SK-N-MC (cell line): Measurements from ENCODE around the gene NCKAP5L.

Experiments
- DNase-seq: peaks from one replicate; pipeline ENCODE4 v3.0.0-alpha.2; 2011; ENCODE audit warnings: low read depth, low spot score
- H3K27ac ChIP-seq: fragments of 200-600 bp; sonication (generic); 2 replicates; pipeline ENCODE4 v1.5.1; 2016; ENCODE audit warnings: mixed run types
- H3K36me3 ChIP-seq: fragments of 200-600 bp; sonication (generic); 2 replicates; pipeline ENCODE4 v1.6.1; 2017; ENCODE audit warnings: antibody characterized with exemption, low read length, mixed read lengths; ENCODE audit not compliant: insufficient read depth
- H3K4me3 ChIP-seq: fragments of 200-600 bp; sonication (generic); 2 replicates; pipeline ENCODE4 v1.5.1; 2016
- H3K9ac ChIP-seq: fragments of 200-600 bp; sonication (generic); 2 replicates; pipeline ENCODE4 v1.8.0; 2017; ENCODE audit warnings: mixed run types, mixed read lengths; ENCODE audit not compliant: insufficient read length
- H3K9me3 ChIP-seq: fragments of 200-600 bp; sonication (generic); 2 replicates; pipeline ENCODE4 v1.6.1; 2017; ENCODE audit warnings: low read depth, mild to moderate bottlenecking, antibody characterized with exemption, low read length, moderate library complexity, mixed read lengths
- EZH2 ChIP-seq: fragments of 200-600 bp; sonication (generic); IDR thresholded peaks from one replicate; pipeline ENCODE4 v1.6.1; 2017; ENCODE audit warnings: antibody characterized with exemption
- FOXP2 ChIP-seq: optimal IDR thresholded peaks from 2 replicates; pipeline ENCODE3; 2011; ENCODE audit warnings: mild to moderate bottlenecking, moderate library complexity; ENCODE audit not compliant: insufficient read depth; ENCODE audit errors: extremely low read length, control extremely low read depth
- POLR2AphosphoS5 ChIP-seq: IDR thresholded peaks from 2 replicates; pipeline ENCODE4 v1.6.1; 2012; ENCODE audit warnings: mild to moderate bottlenecking, low read depth, low read length, borderline replicate concordance

NCKAP5L gene

DNA sequence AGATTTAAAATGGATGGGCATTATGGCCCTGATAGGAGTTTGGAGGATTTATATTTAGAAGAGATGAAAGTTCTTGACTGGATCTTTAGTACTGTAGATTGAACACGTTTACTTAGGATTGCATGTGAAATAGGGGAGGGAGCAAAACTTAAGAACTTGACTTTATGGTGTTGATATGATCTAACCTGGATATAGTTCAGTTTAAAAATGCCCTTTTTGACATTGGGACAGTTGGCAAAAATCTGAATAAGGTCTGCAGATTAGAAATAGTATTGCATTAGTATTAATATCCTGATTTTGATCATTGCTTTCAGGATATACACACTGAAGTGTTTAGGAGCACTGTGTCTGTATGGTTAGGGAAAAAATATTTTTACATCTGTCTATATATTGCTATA lies 77.2 kb downstream of the NCKAP5L start:
- no peak for DNase-seq
- peak overlapping the region; percentile 75; the same call in 1 of the 2 replicates for H3K27ac ChIP-seq
- H3K4me3 ChIP-seq = no peak overlapping the region
- no peaks in the 10 kb centered on the region for H3K9me3 ChIP-seq
- no peak overlapping the region for H3K9ac ChIP-seq
- H3K36me3 ChIP-seq = peaks cover 71% of the 10 kb centered on the region
- TF ChIP-seq EZH2 (no peak), FOXP2 (no peak), POLR2AphosphoS5 (no peak)

DNA sequence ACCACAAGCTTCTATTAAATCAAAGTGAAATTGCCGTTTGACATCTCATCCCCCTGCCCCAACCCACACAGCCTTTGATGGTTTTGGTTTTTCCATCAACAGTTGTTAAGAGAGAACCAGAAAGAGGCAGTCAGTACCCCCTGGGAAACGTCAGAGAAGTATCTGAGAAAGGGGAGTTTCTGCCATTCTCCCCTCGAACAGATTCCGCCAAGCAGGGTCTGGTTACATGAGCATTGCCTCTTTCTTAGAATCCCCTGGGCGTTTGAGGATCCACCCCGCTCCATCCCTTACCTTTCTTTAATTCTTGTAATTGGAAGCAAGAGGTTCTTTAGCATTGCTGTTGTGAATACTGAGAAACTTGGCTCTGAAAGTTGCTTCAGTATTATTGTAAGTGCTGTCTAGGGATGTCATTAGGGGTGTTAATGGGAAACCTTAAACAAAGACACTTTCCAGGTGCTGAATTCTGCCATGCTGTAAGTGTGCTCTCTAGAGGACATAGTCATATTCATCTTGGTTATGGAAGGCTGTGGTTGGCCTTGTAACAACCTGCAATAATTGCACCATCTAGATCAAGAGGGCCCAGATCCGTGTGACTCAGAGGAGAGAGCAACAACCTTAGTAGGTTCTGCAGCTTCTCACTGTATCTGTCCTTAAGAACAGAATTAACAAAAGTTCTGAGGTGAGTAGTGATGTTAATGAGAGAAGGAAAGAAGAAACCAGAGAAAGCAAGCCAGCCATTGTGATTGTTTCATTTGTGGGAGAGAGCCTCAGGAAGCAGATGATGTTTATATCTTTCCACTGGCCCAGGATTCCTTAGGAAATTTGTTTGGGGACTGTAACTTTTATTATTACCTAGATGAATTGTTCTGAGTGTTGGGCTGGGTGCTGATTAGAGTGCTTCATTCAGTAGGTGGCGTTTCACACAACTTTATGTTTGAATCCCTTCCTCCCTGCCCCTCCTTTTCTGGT lies 77.9 kb downstream of the NCKAP5L start:
- no peaks in the 10 kb centered on the region for H3K9me3 ChIP-seq
- TF ChIP-seq FOXP2 (no peak), POLR2AphosphoS5 (no peak), EZH2 (no peak)
- H3K4me3 ChIP-seq = no peak overlapping the region
- H3K36me3 ChIP-seq = peaks cover 65% of the 10 kb centered on the region
- no peak for DNase-seq
- peak overlapping the region; percentile 26 for H3K9ac ChIP-seq
- H3K27ac ChIP-seq = peak overlapping the region; percentile 75

DNA sequence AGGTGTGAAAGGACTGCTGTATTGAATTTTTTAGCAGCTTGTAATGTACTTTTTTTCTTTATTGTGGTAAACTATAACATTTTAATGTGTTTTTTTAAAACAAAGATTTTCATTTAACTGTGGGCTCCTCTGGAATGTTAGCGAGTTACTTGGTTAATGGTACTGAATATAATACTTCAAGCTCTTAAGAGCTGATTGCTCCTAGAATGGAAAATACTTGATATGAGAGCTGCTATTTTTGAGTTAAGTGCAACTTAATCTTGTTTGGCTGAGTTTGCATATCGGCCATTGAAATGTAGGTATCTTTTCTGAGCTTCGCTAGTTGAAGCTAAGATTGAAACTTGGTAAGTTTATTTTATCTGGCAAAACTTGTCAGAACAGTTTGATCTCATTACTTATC lies 79.4 kb downstream of the NCKAP5L start:
- H3K9ac ChIP-seq = no peak overlapping the region
- peaks cover 59% of the 10 kb centered on the region for H3K36me3 ChIP-seq
- no peaks in the 10 kb centered on the region for H3K9me3 ChIP-seq
- TF ChIP-seq EZH2 = no peak
- TF ChIP-seq POLR2AphosphoS5 = no peak
- no peak overlapping the region for H3K4me3 ChIP-seq
- DNase-seq = no peak
- no peak overlapping the region for H3K27ac ChIP-seq

- Histone ChIP-seq H3K9ac (no peak overlapping the region), H3K9me3 (no peaks in the 10 kb centered on the region), H3K36me3 (peaks cover 54% of the 10 kb centered on the region), H3K4me3 (no peak overlapping the region), H3K27ac (no peak overlapping the region)
- TF ChIP-seq POLR2AphosphoS5 (no peak), FOXP2 (no peak), EZH2 (no peak)
- no peak for DNase-seq
Observed at GRCh38 chr12:49748306-49748705, 79.9 kb downstream of the NCKAP5L start.

- peaks cover 29% of the 10 kb centered on the region for H3K36me3 ChIP-seq
- H3K27ac ChIP-seq = peak overlapping the region; percentile 23; the same call in 1 of the 2 replicates
- DNase-seq = no peak
- H3K4me3 ChIP-seq = peak overlapping the region; percentile 44; the same call in 1 of the 2 replicates
- H3K9ac ChIP-seq = no peak overlapping the region
- no peaks in the 10 kb centered on the region for H3K9me3 ChIP-seq
- TF ChIP-seq FOXP2 = no peak
- no peak for TF ChIP-seq POLR2AphosphoS5
- no peak for TF ChIP-seq EZH2
Observed at GRCh38 chr12:49744363-49744885, 83.8 kb downstream of the NCKAP5L start.

GRCh38 chr12:49741882-49742620 lies 86.2 kb downstream of the NCKAP5L start:
- H3K36me3 ChIP-seq = peaks cover 15% of the 10 kb centered on the region
- H3K4me3 ChIP-seq = peak overlapping the region; percentile 94
- H3K9ac ChIP-seq = peak overlapping the region; percentile 96
- H3K9me3 ChIP-seq = no peaks in the 10 kb centered on the region
- TF ChIP-seq POLR2AphosphoS5 (no peak), FOXP2 (no peak), EZH2 (no peak)
- no peak for DNase-seq
- H3K27ac ChIP-seq = peak overlapping the region; percentile 95
